ENCODE results near the gene LEP.

Gene LEP

DNA sequence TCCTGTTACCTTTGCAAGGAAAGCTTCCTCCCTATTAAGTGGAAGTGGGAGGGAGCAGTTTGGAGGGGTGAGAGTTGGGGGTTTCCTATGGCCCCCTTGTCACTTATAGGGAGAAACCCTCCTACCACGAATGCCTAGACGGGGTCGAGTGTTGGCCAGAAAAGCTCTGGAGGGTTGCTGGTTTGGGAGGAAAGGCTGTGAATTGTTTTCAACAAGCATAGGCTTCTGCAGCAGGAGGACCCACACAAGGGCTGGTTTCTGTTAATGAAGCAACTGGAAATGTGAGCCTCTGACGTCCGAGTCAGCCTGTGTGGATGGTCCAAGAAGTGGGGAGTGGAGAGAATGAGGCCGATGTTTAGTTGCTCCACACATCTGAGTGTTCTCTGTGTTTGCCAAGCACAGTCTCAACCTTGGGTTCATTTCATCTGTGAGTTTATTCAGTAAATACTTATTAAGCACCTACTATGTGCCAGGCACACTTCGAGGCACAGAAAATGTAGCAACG, 37.3 kb upstream of the LEP start:
- Histone ChIP-seq H3K36me3 (no peaks in the 10 kb centered on the region), H3K27ac (no peak overlapping the region), H3K27me3 (peaks cover 94% of the 10 kb centered on the region), H3K4me3 (ENCODE audit: low read depth in 1 of 2, low read length in 1 of 2) (no peak overlapping the region), H3K4me1 (ENCODE audit: control insufficient read depth in 1 of 2, insufficient read depth in 1 of 2, low read depth in 1 of 2, low read length in 1 of 2) (peaks cover 5 to 15% of the 10 kb centered on the region in 2 experiments), H3K9me3 (no peaks in the 10 kb centered on the region)
- TF ChIP-seq, protein P1, sequence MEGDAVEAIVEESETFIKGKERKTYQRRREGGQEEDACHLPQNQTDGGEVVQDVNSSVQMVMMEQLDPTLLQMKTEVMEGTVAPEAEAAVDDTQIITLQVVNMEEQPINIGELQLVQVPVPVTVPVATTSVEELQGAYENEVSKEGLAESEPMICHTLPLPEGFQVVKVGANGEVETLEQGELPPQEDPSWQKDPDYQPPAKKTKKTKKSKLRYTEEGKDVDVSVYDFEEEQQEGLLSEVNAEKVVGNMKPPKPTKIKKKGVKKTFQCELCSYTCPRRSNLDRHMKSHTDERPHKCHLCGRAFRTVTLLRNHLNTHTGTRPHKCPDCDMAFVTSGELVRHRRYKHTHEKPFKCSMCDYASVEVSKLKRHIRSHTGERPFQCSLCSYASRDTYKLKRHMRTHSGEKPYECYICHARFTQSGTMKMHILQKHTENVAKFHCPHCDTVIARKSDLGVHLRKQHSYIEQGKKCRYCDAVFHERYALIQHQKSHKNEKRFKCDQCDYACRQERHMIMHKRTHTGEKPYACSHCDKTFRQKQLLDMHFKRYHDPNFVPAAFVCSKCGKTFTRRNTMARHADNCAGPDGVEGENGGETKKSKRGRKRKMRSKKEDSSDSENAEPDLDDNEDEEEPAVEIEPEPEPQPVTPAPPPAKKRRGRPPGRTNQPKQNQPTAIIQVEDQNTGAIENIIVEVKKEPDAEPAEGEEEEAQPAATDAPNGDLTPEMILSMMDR (IDR thresholded peaks at IDR 0.05), result no peak

GRCh38 chr7:128204455-128204854, 36.6 kb upstream of the LEP start:
- Histone ChIP-seq H3K36me3 (no peaks in the 10 kb centered on the region), H3K27me3 (peaks cover 88% of the 10 kb centered on the region), H3K4me1 (ENCODE audit: control insufficient read depth in 1 of 2, insufficient read depth in 1 of 2, low read depth in 1 of 2, low read length in 1 of 2) (peaks cover 6 to 18% of the 10 kb centered on the region in 2 experiments), H3K9me3 (no peaks in the 10 kb centered on the region), H3K4me3 (ENCODE audit: low read depth in 1 of 2, low read length in 1 of 2) (no peak overlapping the region), H3K27ac (no peak overlapping the region)
- TF ChIP-seq, protein P1 (IDR thresholded peaks at IDR 0.05), result no peak

DNA sequence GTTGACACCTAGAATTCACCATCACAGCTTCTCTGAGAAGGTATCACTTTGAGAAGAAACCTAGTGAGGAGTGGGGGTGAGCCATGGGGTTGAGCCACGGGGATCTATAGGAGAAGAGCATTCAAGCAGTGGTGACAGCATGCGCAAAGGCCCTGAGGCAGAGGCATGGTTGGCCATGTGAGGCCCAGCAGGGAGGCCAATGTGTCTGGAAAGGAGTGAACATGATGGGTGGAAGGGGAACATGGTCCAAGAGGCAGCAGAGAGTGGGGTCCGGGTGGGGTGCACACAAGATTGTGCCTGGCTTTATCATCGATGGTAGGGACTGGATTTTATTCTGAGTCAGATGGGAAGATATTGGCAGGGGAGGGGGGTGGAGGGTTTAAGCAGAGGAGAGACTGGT, 36.0 kb upstream of the LEP start:
- peaks cover 82% of the 10 kb centered on the region for H3K27me3 ChIP-seq
- no peak overlapping the region for H3K27ac ChIP-seq
- TF ChIP-seq, protein P1 (IDR thresholded peaks at IDR 0.05), result no peak

DNA sequence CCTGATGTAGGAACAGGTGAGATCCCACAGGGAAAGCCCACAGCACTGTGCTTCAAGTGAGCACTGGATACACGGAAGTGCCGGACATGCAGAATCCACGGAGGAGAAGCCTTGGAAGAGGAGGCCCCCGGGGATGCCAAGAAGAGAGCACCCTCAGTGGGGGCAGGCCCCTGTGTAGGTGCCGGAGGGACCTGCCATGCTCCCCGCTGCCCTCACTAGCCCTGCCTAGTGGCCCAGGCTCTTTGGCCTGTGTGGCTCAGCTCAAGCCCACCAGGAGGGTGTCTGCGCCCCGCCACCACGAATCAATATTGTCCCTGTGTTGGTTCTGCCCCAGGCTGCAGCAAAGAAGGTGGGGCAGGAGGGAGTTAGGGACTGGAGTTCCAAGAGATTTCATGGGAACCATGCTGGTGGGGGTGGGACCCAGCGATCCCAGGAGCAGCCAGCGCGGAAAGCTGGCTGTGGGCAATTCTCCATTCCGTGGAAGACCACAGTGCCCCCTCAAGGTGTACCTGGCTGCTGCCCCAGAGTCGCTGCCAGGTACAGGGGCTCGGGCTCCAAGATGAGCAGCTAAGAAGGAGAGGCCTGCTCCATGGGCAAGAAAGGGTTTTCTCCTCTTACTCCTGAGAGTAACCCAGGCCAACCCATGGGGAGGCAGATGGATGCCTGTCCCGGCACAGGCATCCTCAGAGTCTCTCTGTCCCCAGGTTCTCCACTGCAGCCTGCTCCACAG, 34.9 kb upstream of the LEP start:
- Histone ChIP-seq H3K9me3 (no peaks in the 10 kb centered on the region), H3K36me3 (no peaks in the 10 kb centered on the region), H3K27me3 (peaks cover 71% of the 10 kb centered on the region), H3K27ac (no peak overlapping the region), H3K4me3 (ENCODE audit: low read depth in 1 of 2, low read length in 1 of 2) (no peak overlapping the region), H3K4me1 (ENCODE audit: control insufficient read depth in 1 of 2, insufficient read depth in 1 of 2, low read depth in 1 of 2, low read length in 1 of 2) (peaks cover 14 to 26% of the 10 kb centered on the region in 2 experiments)
- TF ChIP-seq, protein P1 (IDR thresholded peaks at IDR 0.05), result no peak

More for the DNA sequence above, 36.0 kb upstream of the LEP start:
- no peaks in the 10 kb centered on the region for H3K9me3 ChIP-seq
- H3K36me3 ChIP-seq, result no peaks in the 10 kb centered on the region
- no peak overlapping the region for H3K4me3 ChIP-seq (ENCODE audit: low read depth in 1 of 2, low read length in 1 of 2)
- peaks cover 12 to 24% of the 10 kb centered on the region in 2 experiments for H3K4me1 ChIP-seq (ENCODE audit: control insufficient read depth in 1 of 2, insufficient read depth in 1 of 2, low read depth in 1 of 2, low read length in 1 of 2)

GRCh38 chr7:128206747-128207500, 34.2 kb upstream of the LEP start:
- peaks cover 9 to 19% of the 10 kb centered on the region in 2 experiments for H3K4me1 ChIP-seq (ENCODE audit: control insufficient read depth in 1 of 2, insufficient read depth in 1 of 2, low read depth in 1 of 2, low read length in 1 of 2)
- no peak overlapping the region for H3K27ac ChIP-seq
- TF ChIP-seq, protein P1 (IDR thresholded peaks at IDR 0.05), result no peak
- H3K36me3 ChIP-seq, result no peaks in the 10 kb centered on the region
- no peaks in the 10 kb centered on the region for H3K9me3 ChIP-seq
- H3K27me3 ChIP-seq, result peaks cover 63% of the 10 kb centered on the region
- no peak overlapping the region for H3K4me3 ChIP-seq (ENCODE audit: low read depth in 1 of 2, low read length in 1 of 2)

Data from neutrophil (primary cell).